ENCODE data around the gene IL26. TPM values are rescaled to one million over a fixed set of nuclear protein-coding genes. Genes with fewer than 3 reads are reported as not detected.

The IL26 gene
- total RNA-seq, 4 donors from 2014 or later = not detected

GRCh38 chr12:68267892-68268396 lies 42.3 kb upstream of the IL26 start:
- Histone ChIP-seq H3K36me3 (no peaks in the 10 kb centered on the region), H3K4me1 (no peaks in the 10 kb centered on the region), H3K4me3 (no peak overlapping the region), H3K9me3 (no peaks in the 10 kb centered on the region), H3K27ac (no peak overlapping the region), H3K27me3 (no peaks in the 10 kb centered on the region)
- no peak for TF ChIP-seq POLR2AphosphoS5 (IDR thresholded peaks at IDR 0.05)
- no peak for TF ChIP-seq EP300 (IDR thresholded peaks at IDR 0.05)
- no peak for TF ChIP-seq POLR2A (IDR thresholded peaks at IDR 0.05)
- TF ChIP-seq, protein P1, sequence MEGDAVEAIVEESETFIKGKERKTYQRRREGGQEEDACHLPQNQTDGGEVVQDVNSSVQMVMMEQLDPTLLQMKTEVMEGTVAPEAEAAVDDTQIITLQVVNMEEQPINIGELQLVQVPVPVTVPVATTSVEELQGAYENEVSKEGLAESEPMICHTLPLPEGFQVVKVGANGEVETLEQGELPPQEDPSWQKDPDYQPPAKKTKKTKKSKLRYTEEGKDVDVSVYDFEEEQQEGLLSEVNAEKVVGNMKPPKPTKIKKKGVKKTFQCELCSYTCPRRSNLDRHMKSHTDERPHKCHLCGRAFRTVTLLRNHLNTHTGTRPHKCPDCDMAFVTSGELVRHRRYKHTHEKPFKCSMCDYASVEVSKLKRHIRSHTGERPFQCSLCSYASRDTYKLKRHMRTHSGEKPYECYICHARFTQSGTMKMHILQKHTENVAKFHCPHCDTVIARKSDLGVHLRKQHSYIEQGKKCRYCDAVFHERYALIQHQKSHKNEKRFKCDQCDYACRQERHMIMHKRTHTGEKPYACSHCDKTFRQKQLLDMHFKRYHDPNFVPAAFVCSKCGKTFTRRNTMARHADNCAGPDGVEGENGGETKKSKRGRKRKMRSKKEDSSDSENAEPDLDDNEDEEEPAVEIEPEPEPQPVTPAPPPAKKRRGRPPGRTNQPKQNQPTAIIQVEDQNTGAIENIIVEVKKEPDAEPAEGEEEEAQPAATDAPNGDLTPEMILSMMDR (IDR thresholded peaks at IDR 0.05) = no peak
- no peak for ATAC-seq
- 93 to 95% methylated on average over 3 to 6 of the region's 6 CpGs for WGBS, 2 donors (ENCODE audit: low coverage in 1 of 2)

DNA sequence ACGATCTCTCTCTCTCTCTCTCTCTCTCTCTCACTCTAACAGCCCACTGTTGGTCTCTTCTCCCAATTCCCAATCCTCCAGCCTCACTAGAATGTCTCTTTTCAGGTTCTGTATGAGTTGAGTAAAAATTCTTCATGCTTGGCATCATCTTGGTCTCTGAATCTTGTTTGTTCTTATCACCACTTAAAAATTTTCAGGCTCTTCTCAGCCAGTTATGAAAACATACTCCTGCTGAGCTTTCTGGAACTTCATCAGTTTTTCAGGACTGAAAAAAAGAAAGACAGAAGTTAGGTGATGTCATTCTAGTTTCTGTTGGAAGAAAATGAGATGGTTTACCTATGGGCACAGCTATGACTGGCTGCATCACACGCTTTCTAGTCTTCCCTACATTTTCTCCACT lies 39.2 kb upstream of the IL26 start:
- no peaks in the 10 kb centered on the region for H3K27me3 ChIP-seq
- H3K4me3 ChIP-seq = no peak overlapping the region
- H3K36me3 ChIP-seq = no peaks in the 10 kb centered on the region
- 83 to 84% methylated on average over 1 to 2 of the region's 2 CpGs for WGBS, 2 donors (ENCODE audit: low coverage in 1 of 2)
- H3K4me1 ChIP-seq = no peaks in the 10 kb centered on the region
- ATAC-seq = no peak
- no peak overlapping the region for H3K27ac ChIP-seq
- TF ChIP-seq, protein P1 (IDR thresholded peaks at IDR 0.05) = no peak
- TF ChIP-seq EP300 (IDR thresholded peaks at IDR 0.05) (no peak), POLR2A (IDR thresholded peaks at IDR 0.05) (no peak), POLR2AphosphoS5 (IDR thresholded peaks at IDR 0.05) (no peak)
- no peaks in the 10 kb centered on the region for H3K9me3 ChIP-seq

DNA sequence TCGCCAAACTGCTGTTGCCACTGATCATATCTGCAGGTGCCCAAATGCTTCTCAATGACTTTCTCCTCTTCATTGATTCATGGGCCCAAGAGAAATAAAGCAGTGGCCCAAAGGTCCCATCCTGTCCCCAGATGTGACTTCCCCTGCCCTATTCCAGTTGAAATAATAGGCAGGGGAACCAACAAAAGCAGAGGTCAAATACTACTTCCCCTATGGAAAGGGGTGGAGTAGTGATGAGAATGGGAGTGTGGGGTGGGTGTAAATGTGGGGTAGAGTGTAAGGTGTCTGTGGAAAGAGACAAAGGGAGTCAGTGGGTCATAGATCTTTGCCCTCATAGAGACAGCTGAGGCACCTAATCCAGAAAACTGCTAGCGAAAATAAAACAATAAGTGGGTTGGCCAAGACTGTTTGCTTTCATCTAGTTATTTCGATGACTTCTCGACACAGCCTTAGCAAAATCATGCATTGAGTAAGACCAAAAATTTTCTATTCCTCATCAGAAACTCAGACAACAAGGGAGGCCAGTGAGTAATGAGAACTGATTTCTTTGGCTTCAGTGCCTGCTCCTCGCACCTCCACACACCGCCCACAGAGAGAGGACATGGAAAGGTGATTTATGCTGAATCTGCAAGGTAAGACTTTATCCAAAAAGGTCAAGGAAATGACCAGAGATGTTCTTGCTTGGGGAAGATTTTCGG lies 38.7 kb upstream of the IL26 start:
- Histone ChIP-seq H3K4me1 (no peaks in the 10 kb centered on the region), H3K36me3 (no peaks in the 10 kb centered on the region), H3K4me3 (no peak overlapping the region), H3K27me3 (no peaks in the 10 kb centered on the region), H3K9me3 (no peaks in the 10 kb centered on the region), H3K27ac (no peak overlapping the region)
- 85 to 89% methylated on average over 5 to 7 of the region's 7 CpGs for WGBS, 2 donors (ENCODE audit: low coverage in 1 of 2)
- ATAC-seq = no peak
- TF ChIP-seq, protein P1 (IDR thresholded peaks at IDR 0.05) = no peak
- no peak for TF ChIP-seq POLR2A (IDR thresholded peaks at IDR 0.05)
- no peak for TF ChIP-seq EP300 (IDR thresholded peaks at IDR 0.05)
- TF ChIP-seq POLR2AphosphoS5 (IDR thresholded peaks at IDR 0.05) = no peak

GRCh38 chr12:68263366-68263765 lies 37.8 kb upstream of the IL26 start:
- Histone ChIP-seq H3K27me3 (no peaks in the 10 kb centered on the region), H3K9me3 (no peaks in the 10 kb centered on the region), H3K36me3 (no peaks in the 10 kb centered on the region), H3K4me1 (no peaks in the 10 kb centered on the region), H3K27ac (no peak overlapping the region), H3K4me3 (no peak overlapping the region)
- TF ChIP-seq, protein P1 (IDR thresholded peaks at IDR 0.05) = no peak
- no peak for TF ChIP-seq POLR2AphosphoS5 (IDR thresholded peaks at IDR 0.05)
- no peak for TF ChIP-seq EP300 (IDR thresholded peaks at IDR 0.05)
- TF ChIP-seq POLR2A (IDR thresholded peaks at IDR 0.05) = no peak
- no peak for ATAC-seq
- WGBS, 2 donors (ENCODE audit: low coverage in 1 of 2) = 82% methylated on average over 1 of the region's 1 CpG; no CpG with 5 or more reads in 1 of the 2 donors

DNA sequence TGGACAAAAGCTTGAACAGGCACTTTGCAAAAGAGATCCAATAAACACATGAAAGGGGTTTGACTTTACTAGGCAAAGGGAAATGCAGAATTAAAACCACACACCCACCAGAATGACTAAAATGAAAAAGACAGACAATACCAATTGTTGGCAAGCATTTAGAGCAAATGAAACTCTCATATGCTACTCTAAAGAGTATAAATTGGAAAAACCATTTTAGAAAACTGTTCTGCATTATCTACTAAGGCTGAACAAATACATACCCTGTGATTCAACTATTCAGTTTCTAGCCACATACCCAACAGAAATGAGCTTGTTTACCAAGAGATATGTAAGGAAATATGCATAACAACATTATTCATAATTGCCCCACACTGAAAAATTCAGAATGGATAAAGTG lies 36.3 kb upstream of the IL26 start:
- H3K9me3 ChIP-seq = no peaks in the 10 kb centered on the region
- no peaks in the 10 kb centered on the region for H3K27me3 ChIP-seq
- H3K4me1 ChIP-seq = no peaks in the 10 kb centered on the region
- H3K36me3 ChIP-seq = no peaks in the 10 kb centered on the region
- no peak for ATAC-seq
- no peak overlapping the region for H3K4me3 ChIP-seq
- no peak overlapping the region for H3K27ac ChIP-seq
- TF ChIP-seq POLR2AphosphoS5 (IDR thresholded peaks at IDR 0.05) = no peak
- TF ChIP-seq EP300 (IDR thresholded peaks at IDR 0.05) = no peak
- TF ChIP-seq, protein P1 (IDR thresholded peaks at IDR 0.05) = no peak
- TF ChIP-seq POLR2A (IDR thresholded peaks at IDR 0.05) = no peak

Data from gastroesophageal sphincter (tissue), 4 donors.